GM12878 (cell line): ENCODE measurements around the gene HP1BP3. TPM values are rescaled to one million over a fixed set of nuclear protein-coding genes. Genes with fewer than 3 reads are reported as not detected.

Experiments used
- ATAC-seq: fragments of 200-7000 bp; cut with Tn5 transposase; 3 replicates; pipeline ENCODE4 v1.9.1; 2020; ENCODE audit warnings: mild to moderate bottlenecking, moderate library complexity
- BruUV-seq: library from RNA; stranded (reverse); fragments of 400-500 nt; replicated peaks from 2 replicates; lab custom pipeline; 2021; lab: Mats Ljungman, UMichigan
- CTCF ChIA-PET: fragments of 300-600 bp; sonication (Branson Sonifier 250); formaldehyde crosslinking; extraction: SDS; loops from one replicate; lab custom pipeline; 2021; ENCODE audit warnings: inconsistent platforms; lab: Yijun Ruan, JAX
- POLR2A ChIA-PET: fragments of 350-600 bp; formaldehyde crosslinking; extraction: SDS; loops from one replicate; lab custom pipeline; 2021; ENCODE audit warnings: inconsistent platforms; lab: Charles Lee
- RAD21 ChIA-PET: fragments of 300-600 bp; sonication (Branson Sonifier 250); formaldehyde crosslinking; loops from one replicate; lab custom pipeline; 2023; ENCODE audit warnings: antibody characterized with exemption; ENCODE audit not compliant: unreplicated experiment; lab: Charles Lee
- SMC1A ChIA-PET: fragments of 300-600 bp; sonication (Branson Sonifier 250); formaldehyde crosslinking; loops from one replicate; lab custom pipeline; 2023; ENCODE audit not compliant: unreplicated experiment, uncharacterized antibody; lab: Charles Lee
- DNase-seq: peaks from one replicate; pipeline ENCODE4 v3.0.0-alpha.2; 2011; ENCODE audit warnings: low read depth, low spot score
- FAIRE-seq: peaks from 3 replicates; lab custom pipeline; 2011; peaks lifted over from hg19 to GRCh38; lab: Jason Lieb, UNC
- H2AFZ ChIP-seq: 2 replicates; pipeline ENCODE4 v1.6.0; 2011; ENCODE audit warnings: low read depth, low read length, control low read depth; ENCODE audit not compliant: control insufficient read depth
- H3K27ac ChIP-seq: 2 replicates; pipeline ENCODE4 v1.5.1; 2011; ENCODE audit warnings: control low read depth; ENCODE audit not compliant: control insufficient read depth, insufficient read depth
- H3K27me3 ChIP-seq, 2 experiments: replicated peaks in 1 of 2; 2 replicates each; pipeline versions ENCODE4 v1.6.0 to v1.6.1; 2011; ENCODE audit warnings: low read length in 1 of 2; ENCODE audit not compliant: control insufficient read depth in 2 of 2, insufficient read depth in 2 of 2
- H3K36me3 ChIP-seq, 2 experiments: 2 replicates each; pipeline ENCODE4 v1.5.1; 2011; ENCODE audit warnings: low read length in 1 of 2; ENCODE audit not compliant: control insufficient read depth in 2 of 2, insufficient read depth in 2 of 2
- H3K4me1 ChIP-seq: 2 replicates; pipeline ENCODE4 v1.6.1; 2011; ENCODE audit warnings: mild to moderate bottlenecking, low read length, moderate library complexity, mixed read lengths; ENCODE audit not compliant: control insufficient read depth, insufficient read depth
- H3K4me2 ChIP-seq: 2 replicates; pipeline ENCODE4 v1.6.0; 2011; ENCODE audit warnings: control low read depth; ENCODE audit not compliant: control insufficient read depth, insufficient read depth
- H3K4me3 ChIP-seq: fragments of 200-600 bp; sonication (generic); 2 replicates; pipeline ENCODE4 v1.5.1; 2016
- H3K79me2 ChIP-seq: 2 replicates; pipeline ENCODE4 v1.6.0; 2011; ENCODE audit warnings: low read length; ENCODE audit not compliant: control insufficient read depth, insufficient read depth
- H3K9ac ChIP-seq: 2 replicates; pipeline ENCODE4 v1.8.0; 2011; ENCODE audit warnings: low read length, control low read depth, mixed read lengths; ENCODE audit not compliant: control insufficient read depth, insufficient read depth
- H3K9me3 ChIP-seq: replicated peaks from 3 replicates; pipeline ENCODE4 v1.5.1; 2011; ENCODE audit warnings: mild to moderate bottlenecking, low read length; ENCODE audit not compliant: control insufficient read depth, insufficient read depth
- H4K20me1 ChIP-seq: 2 replicates; pipeline ENCODE4 v1.6.0; 2011; ENCODE audit not compliant: control insufficient read depth, insufficient read depth
- ASH2L ChIP-seq: fragments of 300-600, 200-600 bp; sonication (generic); IDR thresholded peaks from 2 replicates; pipeline ENCODE4 v1.6.1; 2017; ENCODE audit warnings: low read depth, mild to moderate bottlenecking, borderline replicate concordance
- ATF2 ChIP-seq: IDR thresholded peaks from 2 replicates; pipeline ENCODE4 v1.6.1; 2012; ENCODE audit warnings: low read length, inconsistent platforms
- BCL11A ChIP-seq: IDR thresholded peaks from 2 replicates; pipeline ENCODE4 v1.6.1; 2011; ENCODE audit warnings: low read depth, low read length
- BMI1 ChIP-seq: fragments of 450-650 bp; IDR thresholded peaks from 2 replicates; pipeline ENCODE4 v1.6.1; 2016; ENCODE audit warnings: mild to moderate bottlenecking, moderate library complexity, borderline replicate concordance
- CHD1 ChIP-seq: IDR thresholded peaks from 2 replicates; pipeline ENCODE4 v1.6.1; 2012; ENCODE audit warnings: low read depth, low read length, improper control_type of control experiment
- EGR1 ChIP-seq, 2 experiments: IDR thresholded peaks; 1 replicate in 1 of 2; 2 replicates in 1 of 2; pipeline ENCODE4 v1.6.1; 2011 to 2012; ENCODE audit warnings: low read depth in 2 of 2, low read length in 2 of 2, borderline replicate concordance in 1 of 2, mild to moderate bottlenecking in 1 of 2, moderate library complexity in 1 of 2
- HDAC6 ChIP-seq: fragments of 200-600 bp; sonication (generic); IDR thresholded peaks from one replicate; pipeline ENCODE4 v1.8.0; 2017; ENCODE audit warnings: antibody characterized with exemption; ENCODE audit not compliant: unreplicated experiment
- HDGF ChIP-seq: fragments of 450-650 bp; IDR thresholded peaks from 2 replicates; pipeline ENCODE4 v1.6.1; 2016; ENCODE audit warnings: antibody characterized with exemption
- IKZF1 ChIP-seq: fragments of 450-650 bp; conservative IDR thresholded peaks from 2 replicates; pipeline ENCODE4 v1.6.1; 2017; ENCODE audit warnings: antibody characterized with exemption, mild to moderate bottlenecking
- NBN ChIP-seq: fragments of 450-650 bp; IDR thresholded peaks from 2 replicates; pipeline ENCODE4 v1.6.1; 2016
- PAX5 ChIP-seq: IDR thresholded peaks from 2 replicates; pipeline ENCODE4 v1.6.1; 2011; ENCODE audit warnings: low read depth, low read length, borderline replicate concordance
- PAX8 ChIP-seq: fragments of 450-650 bp; IDR thresholded peaks from 2 replicates; pipeline ENCODE4 v1.6.1; 2017; ENCODE audit warnings: mild to moderate bottlenecking, moderate library complexity
- PML ChIP-seq: IDR thresholded peaks from 2 replicates; pipeline ENCODE4 v1.6.1; 2012; ENCODE audit warnings: low read length, inconsistent platforms
- POLR2AphosphoS5 ChIP-seq: IDR thresholded peaks from 2 replicates; pipeline ENCODE4 v1.6.1; 2011; ENCODE audit warnings: mild to moderate bottlenecking, low read length, inconsistent platforms
- POU2F2 ChIP-seq: IDR thresholded peaks from 3 replicates; pipeline ENCODE4 v1.6.1; 2011; ENCODE audit warnings: low read depth, mild to moderate bottlenecking, low read length, borderline replicate concordance
- RFX5 ChIP-seq: IDR thresholded peaks from 2 replicates; pipeline ENCODE4 v1.6.1; 2011; ENCODE audit warnings: low read depth, low read length, improper control_type of control experiment
- STAT1 ChIP-seq: fragments of 450-650 bp; conservative IDR thresholded peaks from 2 replicates; pipeline ENCODE4 v1.6.1; 2014; ENCODE audit warnings: antibody characterized with exemption, mild to moderate bottlenecking
- SUPT20H ChIP-seq: IDR thresholded peaks from 2 replicates; pipeline ENCODE4 v1.6.1; 2011; ENCODE audit warnings: low read depth, mild to moderate bottlenecking, low read length, moderate library complexity, borderline replicate concordance; ENCODE audit not compliant: control insufficient read depth
- SUZ12 ChIP-seq: fragments of 200-600 bp; sonication (generic); IDR thresholded peaks from one replicate; pipeline ENCODE4 v1.6.1; 2018; ENCODE audit warnings: antibody characterized with exemption, mild to moderate bottlenecking; ENCODE audit not compliant: unreplicated experiment
- TARDBP ChIP-seq: IDR thresholded peaks from 2 replicates; pipeline ENCODE4 v1.6.1; 2016; ENCODE audit warnings: borderline replicate concordance
- TBL1XR1 ChIP-seq: IDR thresholded peaks from 2 replicates; pipeline ENCODE4 v1.6.1; 2012; ENCODE audit warnings: low read depth, low read length, improper control_type of control experiment
- TCF3 ChIP-seq: IDR thresholded peaks from 2 replicates; pipeline ENCODE4 v1.6.1; 2012; ENCODE audit warnings: low read depth, mild to moderate bottlenecking, low read length, borderline replicate concordance; ENCODE audit not compliant: insufficient read depth
- YY1 ChIP-seq: IDR thresholded peaks from 2 replicates; pipeline ENCODE4 v1.6.1; 2011; ENCODE audit warnings: low read depth, mild to moderate bottlenecking, low read length
- ZBED1 ChIP-seq: IDR thresholded peaks from 2 replicates; pipeline ENCODE4 v1.6.1; 2016; ENCODE audit warnings: borderline replicate concordance
- WGBS: methylation state at CpG from one replicate; pipeline ENCODE4 v1.1.6; 2016; ENCODE audit warnings: low lambda C conversion rate; ENCODE audit not compliant: insufficient replicate concordance, insufficient coverage; ENCODE audit errors: missing lambda C conversion rate; 5-methylcytosine and 5-hydroxymethylcytosine counted together
- in situ Hi-C: fragments of 300-500 bp; cut with MboI; formaldehyde crosslinking; loops from 9 replicates; pipeline ENCODE4 v1.14.3; 2018; ENCODE audit warnings: mixed read lengths
- intact Hi-C: fragments of 100-400 bp; cut with micrococcal nuclease; formaldehyde crosslinking; loops from one replicate; pipeline ENCODE4 v1.14.2; 2022; ENCODE audit not compliant: unreplicated experiment
- polyA plus RNA-seq, 11 experiments: library from polyadenylated mRNA; depleted of rRNA in 4 of 11; unstranded in 6 of 11; stranded (reverse) in 5 of 11; fragments of >200 nt; fragmentation: Nextera tagmentation in 4 of 11; fragmentation: Illumina TruSeq in 1 of 11; extraction: Ambion mirVana in 4 of 11; extraction: Trizol in 1 of 11; gene quantifications; 1 replicate in 1 of 11; 2 replicates in 10 of 11; pipeline versions ENCODE4 v1.2.1 to v1.2.3, GENCODE V29; 2011 to 2016; ENCODE audit warnings: inconsistent platforms in 2 of 11, missing spikeins in 2 of 11, low read depth in 1 of 11
- total RNA-seq, 4 experiments: library from RNA; depleted of rRNA in 3 of 4; stranded (reverse); fragments of >200 nt in 3 of 4; fragmentation: Illumina TruSeq in 1 of 4; extraction: Trizol in 1 of 4; gene quantifications; 2 replicates each; pipeline versions ENCODE4 v1.2.1 to v1.2.3, GENCODE V29; 2013 to 2021

HP1BP3 gene
- total and polyA plus RNA-seq, 10 of the 15 experiments (the other 5 are each of a cell fraction or from before 2014, with no cell fraction given) = 32.6 to 188 (median 133) TPM

DNA sequence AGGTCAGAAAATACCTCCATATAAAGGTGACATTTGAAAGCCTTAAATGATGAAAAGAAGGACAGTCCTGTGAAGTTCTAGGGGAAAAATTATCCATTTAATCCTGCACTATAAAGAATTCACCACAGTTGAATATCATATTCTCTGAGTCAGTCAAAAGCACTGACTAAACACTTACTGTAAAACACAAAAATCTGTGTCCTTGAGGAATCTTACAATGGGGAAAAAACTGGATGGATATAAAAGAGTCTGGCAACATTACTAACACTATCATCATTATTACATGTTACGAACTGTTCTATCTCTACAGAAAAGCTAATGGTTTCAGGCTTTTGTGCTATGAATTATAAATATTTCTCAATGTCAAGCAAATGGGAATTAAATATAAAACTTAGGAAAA, 42.4 kb upstream of the HP1BP3 start:
- in situ Hi-C loops = no loop called here
- H3K36me3 ChIP-seq = peaks cover 0 to 12% of the 10 kb centered on the region in 2 experiments; a peak in 1 of 4 replicates

DNA sequence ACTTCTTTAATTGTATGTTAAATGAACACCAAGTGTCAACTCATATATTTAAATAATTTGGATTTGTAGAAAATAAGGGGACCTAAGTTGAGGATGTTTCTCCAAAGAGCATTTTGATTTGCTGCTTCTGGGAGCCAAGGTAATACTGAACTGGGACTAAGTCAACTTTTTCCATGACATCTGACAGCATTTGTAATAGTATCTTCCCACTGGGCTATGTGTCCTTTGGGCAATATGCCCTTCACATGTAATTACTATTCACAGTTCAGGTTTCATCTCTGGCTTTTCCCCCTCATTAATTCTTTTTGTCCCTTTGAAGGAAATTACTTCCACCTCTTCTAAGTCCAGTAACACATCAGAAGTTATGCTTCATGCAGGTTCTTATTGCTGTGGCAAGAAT, 36.7 kb upstream of the HP1BP3 start:
- BruUV-seq = no TSS peak
- Histone ChIP-seq H3K9ac (no peak overlapping the region), H3K4me1 (no peaks in the 10 kb centered on the region), H3K4me2 (no peak overlapping the region), H3K36me3 (peaks cover 0 to 3% of the 10 kb centered on the region in 2 experiments; a peak in 2 of 4 replicates), H4K20me1 (no peaks in the 10 kb centered on the region), H3K79me2 (no peaks in the 10 kb centered on the region), H3K27ac (no peak overlapping the region), H3K4me3 (no peak overlapping the region), H2AFZ (no peak overlapping the region)
- in situ Hi-C loops = no loop called here
- RAD21 ChIA-PET = no interaction called here
- SMC1A ChIA-PET = interaction anchor here (1.6 kb wide), 1 partner anchor 11 kb away, joined by 4 read pairs; no protein-coding TSS in a partner anchor
- CTCF ChIA-PET = interaction anchor here (1.6 kb wide), 1 partner anchor 127 kb away, joined by 3 read pairs; no protein-coding TSS in a partner anchor
- POLR2A ChIA-PET = no interaction called here
- intact Hi-C loops = no loop called here
- DNase-seq (no peak), ATAC-seq (no peak)
- TF ChIP-seq HDGF = no peak
- TF ChIP-seq PAX8 = no peak
- no peak for TF ChIP-seq NBN
- TF ChIP-seq STAT1 = no peak
- no peak for TF ChIP-seq ASH2L
- TF ChIP-seq PML = no peak
- TF ChIP-seq EGR1 (IDR thresholded peaks at IDR 0.05; ENCODE audit: borderline replicate concordance in 1 of 2, low read depth in 2 of 2, low read length in 2 of 2) = no peak
- TF ChIP-seq PAX5 = no peak
- TF ChIP-seq IKZF1 = no peak
- TF ChIP-seq TCF3 = no peak
- TF ChIP-seq HDAC6 = no peak
- no peak for TF ChIP-seq SUPT20H
- TF ChIP-seq TBL1XR1 = no peak
- TF ChIP-seq POLR2AphosphoS5 = no peak
- no peak for TF ChIP-seq ATF2
- no peak for TF ChIP-seq SUZ12
- TF ChIP-seq, all 136 proteins: peak for 0
- FAIRE-seq = no peak
- Histone ChIP-seq H3K27me3 (no peaks in the 10 kb centered on the region), H3K9me3 (no peaks in the 10 kb centered on the region)

More for the DNA sequence above, 42.4 kb upstream of the HP1BP3 start:
- Histone ChIP-seq H2AFZ (no peak overlapping the region), H3K4me1 (no peaks in the 10 kb centered on the region), H3K4me2 (no peak overlapping the region), H3K4me3 (no peak overlapping the region), H4K20me1 (no peaks in the 10 kb centered on the region), H3K27ac (no peak overlapping the region), H3K27me3 (no peaks in the 10 kb centered on the region), H3K9ac (no peak overlapping the region), H3K9me3 (no peaks in the 10 kb centered on the region), H3K79me2 (no peaks in the 10 kb centered on the region)
- 100% methylated on average over 1 of the region's 1 CpG for WGBS
- intact Hi-C loops = no loop called here
- TF ChIP-seq TARDBP (no peak), YY1 (no peak), BCL11A (no peak), RFX5 (no peak), EGR1 (IDR thresholded peaks at IDR 0.05; ENCODE audit: borderline replicate concordance in 1 of 2, low read depth in 2 of 2, low read length in 2 of 2) (no peak), POU2F2 (no peak), ZBED1 (no peak), CHD1 (no peak), BMI1 (no peak)
- no peak for ATAC-seq
- no TSS peak for BruUV-seq
- SMC1A ChIA-PET = interaction anchor here (0.9 to 3.3 kb wide), 2 partner anchors 11 to 366 kb away, joined by 3 to 8 read pairs; no protein-coding TSS in a partner anchor
- POLR2A ChIA-PET = no interaction called here
- CTCF ChIA-PET = interaction anchor here (1.3 to 1.7 kb wide), 2 partner anchors 17 to 133 kb away, joined by 4 read pairs; no protein-coding TSS in a partner anchor
- DNase-seq = no peak
- FAIRE-seq = no peak
- RAD21 ChIA-PET = interaction anchor here (1.3 kb wide), 1 partner anchor 12 kb away, joined by 3 read pairs; no protein-coding TSS in a partner anchor
